Epithelial cell of proximal tubule (primary cell): ENCODE measurements around the gene PHACTR1. TPM values are rescaled to one million over a fixed set of nuclear protein-coding genes. Genes with fewer than 3 reads are reported as not detected.

ENCODE experiments used
- DNase-seq: peaks from one replicate; pipeline ENCODE4 v3.0.0-alpha.2; 2011; ENCODE audit warnings: low read depth
- H3K4me3 ChIP-seq: 2 replicates; pipeline ENCODE4 v1.5.1; 2011; ENCODE audit warnings: low read depth, mild to moderate bottlenecking, low read length
- total RNA-seq: library from RNA; depleted of rRNA; stranded (reverse); fragments of >200 nt; gene quantifications from 2 replicates; pipeline ENCODE4 v1.2.3, GENCODE V29; 2015
- TF ChIP-seq, protein P1 (sequence below): conservative IDR thresholded peaks from 2 replicates; pipeline ENCODE4 v1.5.1; 2012; ENCODE audit warnings: low read depth, mild to moderate bottlenecking, low read length

The PHACTR1 gene
- total RNA-seq, 1 donor from 2014 or later, result 0.98 TPM

DNA sequence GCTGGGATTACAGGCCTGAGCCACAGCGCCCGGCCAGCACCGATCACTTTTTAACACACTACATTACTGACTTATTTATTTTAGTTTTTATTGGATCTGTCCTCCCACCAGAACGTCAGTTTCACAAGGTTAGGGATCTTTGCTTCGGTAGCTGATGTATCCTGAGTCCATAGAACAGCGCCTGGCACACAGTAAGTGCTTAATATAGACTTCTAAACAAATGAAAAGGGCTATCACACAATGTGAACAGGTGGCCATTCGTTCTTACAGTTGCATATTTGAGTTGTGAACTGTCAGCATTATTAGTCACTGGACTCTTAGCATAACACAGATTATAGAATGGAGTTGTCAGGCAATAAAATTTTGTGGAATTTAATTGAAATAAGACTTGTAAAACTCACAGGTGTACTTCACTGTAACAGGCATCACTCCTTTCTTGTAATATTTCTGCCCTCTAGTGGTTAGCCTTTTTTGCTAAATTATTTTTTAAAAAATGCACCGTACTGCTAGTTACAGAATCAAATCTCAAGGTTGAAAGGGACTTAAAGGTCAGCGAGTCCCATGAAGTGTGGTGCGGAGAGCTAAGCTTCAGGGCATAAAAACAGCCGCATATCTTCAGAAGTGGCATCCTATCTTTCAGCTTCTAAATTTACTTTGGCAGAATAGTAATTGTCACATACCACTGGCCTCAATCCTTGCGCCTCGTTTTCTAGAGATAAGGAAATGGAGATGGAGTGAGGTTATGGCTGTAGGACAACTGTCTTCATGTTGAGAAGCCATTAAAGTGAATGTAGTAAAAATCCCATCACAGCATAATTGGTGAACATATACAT, 615.2 kb downstream of the PHACTR1 start:
- DNase-seq, result no peak
- no peak overlapping the region for H3K4me3 ChIP-seq
- TF ChIP-seq, protein P1, sequence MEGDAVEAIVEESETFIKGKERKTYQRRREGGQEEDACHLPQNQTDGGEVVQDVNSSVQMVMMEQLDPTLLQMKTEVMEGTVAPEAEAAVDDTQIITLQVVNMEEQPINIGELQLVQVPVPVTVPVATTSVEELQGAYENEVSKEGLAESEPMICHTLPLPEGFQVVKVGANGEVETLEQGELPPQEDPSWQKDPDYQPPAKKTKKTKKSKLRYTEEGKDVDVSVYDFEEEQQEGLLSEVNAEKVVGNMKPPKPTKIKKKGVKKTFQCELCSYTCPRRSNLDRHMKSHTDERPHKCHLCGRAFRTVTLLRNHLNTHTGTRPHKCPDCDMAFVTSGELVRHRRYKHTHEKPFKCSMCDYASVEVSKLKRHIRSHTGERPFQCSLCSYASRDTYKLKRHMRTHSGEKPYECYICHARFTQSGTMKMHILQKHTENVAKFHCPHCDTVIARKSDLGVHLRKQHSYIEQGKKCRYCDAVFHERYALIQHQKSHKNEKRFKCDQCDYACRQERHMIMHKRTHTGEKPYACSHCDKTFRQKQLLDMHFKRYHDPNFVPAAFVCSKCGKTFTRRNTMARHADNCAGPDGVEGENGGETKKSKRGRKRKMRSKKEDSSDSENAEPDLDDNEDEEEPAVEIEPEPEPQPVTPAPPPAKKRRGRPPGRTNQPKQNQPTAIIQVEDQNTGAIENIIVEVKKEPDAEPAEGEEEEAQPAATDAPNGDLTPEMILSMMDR, result peak; percentile 57

DNA sequence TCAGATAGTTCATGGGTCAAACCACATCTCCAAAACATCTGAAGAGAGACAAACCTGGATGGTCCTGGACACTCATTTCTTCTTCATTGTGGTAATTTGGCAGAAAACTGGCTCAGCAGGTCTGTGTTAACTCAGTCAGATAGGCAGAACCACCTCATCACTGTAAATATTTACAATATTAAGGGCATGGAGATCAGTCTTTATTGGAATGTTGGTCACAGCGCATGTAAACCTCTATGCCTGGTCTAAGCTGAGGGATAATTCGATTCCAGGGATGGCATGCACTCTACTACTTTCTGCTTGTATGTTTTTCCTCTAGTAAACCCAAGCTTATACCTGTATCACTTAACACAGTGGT, 615.8 kb downstream of the PHACTR1 start:
- H3K4me3 ChIP-seq, result no peak overlapping the region
- TF ChIP-seq, protein P1, result no peak
- DNase-seq, result no peak

DNA sequence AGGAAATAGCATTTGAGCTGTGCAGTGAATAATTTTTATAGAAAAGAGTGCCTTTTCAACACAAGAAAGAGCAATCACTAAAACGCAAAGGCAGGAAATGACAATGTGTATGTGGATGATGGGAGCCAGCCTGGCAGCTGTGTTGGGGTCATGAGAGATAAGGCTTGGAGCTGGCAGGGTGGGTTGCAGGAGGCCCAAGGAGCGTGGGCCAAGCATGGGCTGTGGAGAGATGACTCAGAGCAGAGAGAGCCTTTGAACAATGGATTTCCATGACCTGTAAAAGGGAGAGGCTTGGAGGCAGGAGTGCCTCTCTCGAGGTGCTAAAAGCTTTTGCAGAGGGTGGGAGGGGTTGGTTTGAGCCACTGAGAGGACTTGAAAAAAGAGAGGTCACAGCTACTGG, 618.4 kb downstream of the PHACTR1 start:
- TF ChIP-seq, protein P1, result no peak
- no peak for DNase-seq

DNA sequence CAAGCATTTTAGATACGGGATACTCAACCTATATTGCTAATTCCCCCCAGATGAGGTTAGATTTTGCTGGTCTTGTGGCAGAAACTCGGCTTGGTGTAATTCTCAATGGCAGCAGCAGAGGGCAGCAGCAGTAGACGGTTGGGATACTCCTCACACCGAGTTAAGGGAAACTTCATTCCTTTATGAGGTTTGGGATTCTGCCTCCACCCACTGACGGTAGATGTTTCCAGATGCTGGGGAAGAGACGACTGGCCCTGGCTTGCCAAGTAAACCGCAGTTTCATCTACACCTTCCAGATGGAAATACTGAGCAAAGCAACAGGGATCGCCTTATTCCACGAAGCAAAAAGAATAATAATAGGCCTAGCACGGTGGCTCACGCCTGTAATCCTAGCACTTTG, 620.0 kb downstream of the PHACTR1 start:
- no peak overlapping the region for H3K4me3 ChIP-seq
- TF ChIP-seq, protein P1, result peak; percentile 88
- no peak for DNase-seq

More for the DNA sequence above, 618.4 kb downstream of the PHACTR1 start:
- H3K4me3 ChIP-seq, result no peak overlapping the region

DNA sequence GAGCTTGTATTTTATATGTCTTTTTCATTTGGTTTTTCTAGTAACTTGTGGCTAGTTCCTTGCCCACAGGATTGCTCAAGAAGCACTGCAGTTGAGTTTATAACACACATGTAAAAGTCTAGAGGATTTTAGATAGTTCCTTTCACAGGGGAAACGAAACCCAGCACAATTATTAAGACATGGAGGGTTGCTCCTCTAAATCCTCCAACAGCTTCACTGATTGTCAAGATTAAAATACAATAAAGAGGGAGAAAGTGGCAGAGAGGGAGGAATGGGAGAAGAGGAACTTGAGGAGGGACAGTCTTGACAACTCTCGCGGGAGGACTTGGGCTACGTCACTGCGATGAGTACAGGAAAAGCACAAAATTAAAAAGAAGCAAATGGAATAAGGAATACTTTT, 621.5 kb downstream of the PHACTR1 start:
- no peak overlapping the region for H3K4me3 ChIP-seq
- no peak for DNase-seq
- TF ChIP-seq, protein P1, result no peak
